NCI-H82 treated with DMSO at 0.1 percent for 48 hours (cell line): ENCODE measurements around the gene LIMK1.
"Not testable (repeated sequence)": the region's sequence is repeated elsewhere in the genome, so short reads cannot be mapped to it uniquely, and the experiment has no call there.

Experiments
- DNase-seq: peaks from one replicate; lab custom pipeline; 2025; ENCODE audit not compliant: unreplicated experiment; lab: John Stamatoyannopoulos, UW

The LIMK1 gene

GRCh38 chr7:74121401-74122249 is 38.0 kb downstream of the LIMK1 start:
- no peak for DNase-seq

GRCh38 chr7:74123892-74124291 is 40.3 kb downstream of the LIMK1 start:
- not testable (repeated sequence) for DNase-seq

DNA sequence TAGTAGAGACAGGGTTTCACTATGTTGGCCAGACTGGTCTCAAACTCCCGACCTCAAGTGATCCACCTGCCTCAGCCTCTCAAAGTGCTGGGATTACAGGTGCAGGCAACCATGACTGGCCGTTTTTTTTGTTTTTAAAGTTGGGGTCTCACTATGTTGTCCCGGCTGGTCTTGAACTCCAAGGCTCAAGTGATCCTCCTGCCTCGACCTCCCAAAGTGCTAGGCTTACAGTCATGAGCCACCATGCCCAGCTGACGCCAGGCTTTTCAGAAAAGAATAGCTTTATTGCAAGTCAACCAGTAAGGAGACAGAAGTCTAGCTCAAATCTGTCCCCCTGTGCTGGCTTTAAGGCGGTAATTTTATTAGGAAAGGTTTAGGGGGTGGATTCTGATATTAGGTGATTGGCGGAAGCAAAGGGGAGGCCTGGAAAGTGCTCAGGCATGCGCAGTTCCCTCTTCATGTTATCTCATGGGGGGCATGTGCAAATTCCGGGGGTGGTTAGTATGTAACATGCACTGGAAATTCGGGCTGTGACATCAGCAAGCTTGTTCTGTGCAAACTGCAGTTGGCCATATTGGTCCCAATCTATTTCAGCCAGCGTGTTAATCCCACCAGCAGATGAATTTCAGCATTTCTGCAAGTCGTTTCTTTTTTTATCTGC is 42.7 kb downstream of the LIMK1 start:
- no peak for DNase-seq

GRCh38 chr7:74129887-74130286 is 46.3 kb downstream of the LIMK1 start:
- no peak for DNase-seq

DNA sequence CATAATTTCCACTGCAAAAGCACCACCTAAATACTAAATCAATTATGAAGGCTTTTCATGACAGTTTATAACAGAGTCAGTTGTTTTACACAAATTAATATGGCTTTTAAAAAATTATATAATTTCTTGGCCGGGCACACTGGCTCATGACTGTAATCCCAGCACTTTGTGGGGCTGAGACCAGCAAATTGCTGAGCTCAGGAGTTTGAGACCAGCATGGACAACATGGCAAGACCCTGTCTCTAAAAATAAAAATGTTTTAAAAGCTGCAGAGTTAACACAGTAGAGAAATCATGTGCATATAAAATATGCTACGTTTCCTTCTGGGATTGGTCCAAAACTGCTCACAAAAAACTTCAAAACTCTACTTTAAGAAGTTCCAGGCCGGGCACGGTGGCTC is 46.9 kb downstream of the LIMK1 start:
- DNase-seq, result no peak

- DNase-seq, result no peak
Measured at GRCh38 chr7:74134117-74134620, 50.6 kb downstream of the LIMK1 start.

DNA sequence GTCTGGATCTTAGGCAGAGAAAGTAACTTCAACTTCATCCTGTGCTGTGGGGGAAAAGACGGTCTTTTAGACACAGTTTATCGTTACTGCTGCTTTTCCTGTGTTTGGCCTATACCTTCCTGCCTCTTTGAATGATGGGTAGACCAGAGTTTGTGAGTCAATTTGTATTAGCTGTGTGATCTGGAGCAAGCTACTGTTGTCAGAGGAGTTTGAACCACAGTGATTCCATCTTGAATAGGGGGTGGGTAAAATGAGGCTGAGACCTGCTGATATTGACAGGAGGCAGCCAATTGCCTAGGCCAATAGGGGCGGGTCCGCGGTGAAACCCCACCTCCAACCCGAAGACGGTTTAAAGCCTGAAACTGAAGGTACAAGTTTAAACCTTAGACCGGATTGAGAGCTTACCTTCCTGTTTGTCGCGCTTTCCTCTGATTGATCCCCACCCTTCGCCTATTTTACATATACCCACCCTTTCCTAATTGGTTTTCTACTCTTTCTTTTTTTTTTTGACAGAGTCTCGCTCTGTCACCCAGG is 54.8 kb downstream of the LIMK1 start:
- no peak for DNase-seq

DNA sequence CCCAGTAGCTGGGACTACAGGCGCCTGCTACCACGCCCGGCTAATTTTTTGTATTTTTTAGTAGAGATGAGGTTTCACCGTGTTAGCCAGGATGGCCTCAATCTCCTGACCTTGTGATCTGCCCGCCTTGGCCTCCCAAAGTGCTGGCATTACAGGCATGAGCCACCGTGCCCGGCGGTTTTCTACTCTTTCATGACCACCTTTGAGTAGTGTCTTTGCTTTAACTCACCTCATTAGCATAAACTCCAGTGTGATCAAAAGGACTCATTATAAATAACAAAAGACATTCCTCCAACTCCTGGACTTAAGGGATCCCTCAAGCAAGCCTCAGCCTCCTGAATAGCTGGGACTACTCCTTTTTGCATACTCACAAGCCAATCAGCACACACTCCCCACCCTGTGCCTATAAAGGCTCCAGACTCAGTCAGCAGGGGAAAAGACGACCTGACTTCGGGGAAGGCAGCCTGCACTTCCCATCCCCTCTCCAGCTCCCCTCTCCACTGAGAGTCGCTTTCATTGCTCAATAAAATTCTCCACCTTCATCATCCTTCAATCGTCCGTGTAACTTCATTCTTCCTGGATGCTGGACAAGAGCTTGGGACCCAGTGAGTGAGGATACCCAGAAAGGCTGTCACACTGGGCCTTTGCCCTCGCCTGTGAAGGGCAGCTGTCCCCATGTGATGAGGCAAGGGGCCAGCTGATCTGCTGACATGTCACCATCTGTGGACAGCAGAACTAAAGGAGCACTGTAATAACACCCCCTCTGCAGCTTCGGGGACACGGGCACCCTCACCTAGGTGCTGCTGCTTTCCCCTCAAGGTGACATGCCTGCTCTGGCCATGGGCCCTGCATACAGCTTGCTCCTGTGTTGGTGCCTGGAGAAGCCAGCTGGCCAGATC is 55.6 kb downstream of the LIMK1 start:
- no peak for DNase-seq

GRCh38 chr7:74141705-74142104 is 58.1 kb downstream of the LIMK1 start:
- DNase-seq, result no peak

DNA sequence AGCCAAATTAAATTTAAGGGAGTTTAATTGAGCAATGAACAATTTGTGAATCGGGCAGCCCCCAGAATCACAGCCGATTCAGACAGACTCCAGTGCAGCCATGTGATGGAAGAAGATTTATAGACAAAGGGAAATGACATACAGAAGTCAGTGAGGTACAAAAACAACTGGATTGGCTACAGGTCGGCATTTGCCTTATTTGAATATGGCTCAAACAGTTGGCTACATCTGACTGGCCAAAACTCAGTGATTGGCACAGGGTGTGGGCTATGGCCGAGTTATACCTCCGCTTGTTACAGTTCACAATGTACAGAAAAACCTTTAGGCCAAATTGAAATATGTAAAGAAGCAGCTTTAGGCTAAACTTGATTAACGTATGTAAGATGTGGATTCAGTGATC is 59.8 kb downstream of the LIMK1 start:
- DNase-seq, result no peak

DNA sequence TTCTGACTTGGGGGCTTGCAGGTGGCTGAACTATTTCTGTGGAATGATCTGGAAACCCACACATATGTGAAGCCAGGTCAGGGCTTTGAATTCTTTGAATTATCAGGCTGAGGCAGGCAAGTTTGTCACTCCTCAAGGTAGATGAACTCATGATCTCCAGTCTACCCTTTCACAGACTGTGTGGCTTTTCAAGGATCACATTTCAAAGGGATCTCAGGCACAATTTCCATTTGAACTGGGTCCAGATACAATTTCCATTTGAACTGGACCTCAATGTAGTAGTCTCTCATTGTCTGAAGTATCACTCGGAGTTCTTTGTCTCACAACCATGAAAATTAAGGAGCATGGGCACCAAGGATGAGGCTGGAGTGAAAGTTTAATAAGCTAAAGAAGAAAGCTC is 64.9 kb downstream of the LIMK1 start:
- no peak for DNase-seq

DNA sequence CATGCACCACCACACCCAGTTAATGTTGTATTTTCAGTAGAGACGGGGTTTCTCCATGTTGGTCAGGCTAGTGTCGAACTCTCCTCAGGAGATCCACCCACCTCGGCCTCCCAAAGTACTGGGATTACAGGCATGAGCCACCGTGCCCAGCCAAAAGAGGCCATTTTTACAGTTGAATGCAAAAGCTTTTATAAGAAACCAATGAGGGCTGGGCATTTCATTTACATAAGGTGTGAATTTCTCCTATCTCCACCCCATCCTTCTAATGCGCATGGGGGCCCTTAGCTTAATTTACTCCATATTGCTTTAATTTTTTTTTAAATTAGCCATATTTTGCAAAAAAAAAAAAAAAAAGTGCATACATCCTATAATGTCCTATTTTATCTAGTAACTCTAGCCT is 65.5 kb downstream of the LIMK1 start:
- no peak for DNase-seq

- DNase-seq, result no peak
Measured at GRCh38 chr7:74149603-74150002, 66.0 kb downstream of the LIMK1 start.

- DNase-seq, result no peak
Measured at GRCh38 chr7:74153736-74154135, 70.1 kb downstream of the LIMK1 start.

DNA sequence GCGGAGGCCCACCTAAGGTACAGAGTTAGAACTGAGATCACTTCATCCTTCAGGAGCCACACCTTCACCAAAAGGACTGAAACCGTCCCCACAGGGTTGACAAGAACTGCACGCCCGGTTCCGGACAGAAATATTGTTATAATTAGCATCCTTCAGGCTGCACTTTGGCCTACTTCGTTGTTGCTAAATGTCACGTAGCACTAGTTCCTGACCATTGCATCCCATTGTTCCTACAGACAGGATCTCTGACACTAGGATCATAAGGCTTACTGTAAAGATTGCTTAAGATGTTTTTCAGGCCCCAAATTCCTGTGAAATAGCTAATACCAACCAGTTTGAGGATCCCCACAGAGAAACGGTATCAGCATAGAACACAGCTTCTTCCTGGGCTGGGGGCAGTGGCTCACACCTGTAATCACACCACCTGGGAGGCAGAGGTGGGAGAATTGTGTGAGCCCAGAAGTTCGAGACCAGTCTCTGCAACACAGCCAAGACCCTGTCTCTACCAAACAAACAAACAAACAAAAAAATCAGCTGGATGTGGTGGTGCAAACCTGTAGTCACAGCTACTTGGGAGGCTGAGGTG is 72.3 kb downstream of the LIMK1 start:
- no peak for DNase-seq

DNA sequence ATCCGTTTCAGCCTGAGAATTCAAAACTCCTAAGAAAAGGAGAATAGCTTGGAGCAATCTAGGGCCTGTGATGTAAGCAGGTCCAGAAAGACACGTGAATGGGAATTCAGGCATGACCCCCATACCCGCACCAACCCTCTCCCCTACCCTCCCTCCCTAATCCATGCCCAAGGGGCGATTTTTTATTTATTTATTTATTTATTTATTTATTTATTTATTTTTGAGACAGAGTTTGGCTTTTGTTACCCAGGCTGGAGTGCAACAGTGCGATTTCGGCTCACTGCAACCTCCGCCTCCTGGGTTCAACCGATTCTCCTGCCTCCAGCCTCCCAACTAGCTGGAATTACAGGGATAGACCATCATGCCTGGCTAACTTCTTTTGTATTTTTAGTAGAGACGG is 74.0 kb downstream of the LIMK1 start:
- no peak for DNase-seq

GRCh38 chr7:74164985-74165456 is 81.4 kb downstream of the LIMK1 start:
- no peak for DNase-seq

DNA sequence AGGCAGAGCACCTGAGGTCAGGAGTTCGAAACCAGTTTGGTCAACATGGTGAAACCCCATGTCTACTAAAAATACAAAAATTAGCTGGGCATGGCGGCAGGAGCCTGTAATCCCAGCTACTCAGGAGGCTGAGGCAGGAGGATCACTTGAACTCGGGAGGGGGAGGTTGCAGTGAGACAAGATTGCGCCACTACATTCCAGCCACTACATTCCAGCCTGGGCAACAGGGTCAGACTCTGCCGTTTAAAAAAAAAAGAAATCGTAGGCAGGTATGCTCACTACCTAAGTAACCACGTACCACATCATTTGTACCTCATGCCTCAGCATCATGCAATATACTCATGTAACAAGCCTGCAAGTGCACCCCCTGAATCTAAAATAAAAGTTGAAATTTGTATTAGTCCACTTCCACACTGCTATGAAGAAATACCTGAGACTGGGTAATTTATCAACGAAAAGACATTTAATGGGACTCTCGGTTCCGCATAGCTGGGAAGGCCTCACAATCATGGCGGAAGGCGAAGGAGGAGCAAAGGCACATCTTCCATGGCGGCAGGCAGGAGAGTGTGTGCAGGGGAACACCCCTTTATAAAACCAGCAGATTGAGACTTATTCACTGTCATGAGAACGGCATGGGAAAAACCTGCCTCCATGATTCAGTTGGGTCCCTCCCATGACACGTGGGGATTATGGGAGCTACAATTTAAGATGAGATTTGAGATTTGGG is 82.4 kb downstream of the LIMK1 start:
- DNase-seq, result no peak

- not testable (repeated sequence) for DNase-seq
Measured at GRCh38 chr7:74167324-74167723, 83.7 kb downstream of the LIMK1 start.
